ENCODE data around the gene ITGB4.
"Not testable (repeated sequence)": the region's sequence is repeated elsewhere in the genome, so short reads cannot be mapped to it uniquely, and the experiment has no call there.

The ITGB4 gene

GRCh38 chr17:75754378-75755204 is 33.3 kb downstream of the ITGB4 start:
- peak overlapping the region; percentile 18 for H3K27ac ChIP-seq (ENCODE audit: low read length)
- H3K4me1 ChIP-seq (ENCODE audit: control insufficient read depth, insufficient read depth, low read length): peaks cover 24% of the 10 kb centered on the region
- H3K27me3 ChIP-seq (ENCODE audit: control insufficient read depth in 1 of 2, insufficient read depth in 2 of 2, low read length in 2 of 2): no peaks in the 10 kb centered on the region
- H3K36me3 ChIP-seq (ENCODE audit: control insufficient read depth in 2 of 2, insufficient read depth in 2 of 2, low read length in 2 of 2): peaks cover 2 to 3% of the 10 kb centered on the region in 2 donors
- H3K9me3 ChIP-seq (ENCODE audit: control insufficient read depth in 2 of 2, low read length in 2 of 2): no peaks in the 10 kb centered on the region
- H3K9ac ChIP-seq (ENCODE audit: low read length in 2 of 2): peak overlapping the region; percentile 13 to 63
- peak overlapping the region; percentile 35 to 73 for H3K4me3 ChIP-seq (ENCODE audit: low read length in 2 of 2)

- H3K4me1 ChIP-seq (ENCODE audit: control insufficient read depth, insufficient read depth, low read length): peaks cover 18% of the 10 kb centered on the region
- no peaks in the 10 kb centered on the region for H3K9me3 ChIP-seq (ENCODE audit: control insufficient read depth in 2 of 2, low read length in 2 of 2)
- H3K36me3 ChIP-seq (ENCODE audit: control insufficient read depth in 2 of 2, insufficient read depth in 2 of 2, low read length in 2 of 2): peaks cover 2 to 3% of the 10 kb centered on the region in 2 donors
- no peak overlapping the region for H3K9ac ChIP-seq (ENCODE audit: low read length in 2 of 2)
- no peak overlapping the region for H3K4me3 ChIP-seq (ENCODE audit: low read length in 2 of 2)
- no peak overlapping the region for H3K27ac ChIP-seq (ENCODE audit: low read length)
- no peaks in the 10 kb centered on the region for H3K27me3 ChIP-seq (ENCODE audit: control insufficient read depth in 1 of 2, insufficient read depth in 2 of 2, low read length in 2 of 2)
These were observed 34.1 kb downstream of the ITGB4 start for GRCh38 chr17:75755205-75755901.

DNA sequence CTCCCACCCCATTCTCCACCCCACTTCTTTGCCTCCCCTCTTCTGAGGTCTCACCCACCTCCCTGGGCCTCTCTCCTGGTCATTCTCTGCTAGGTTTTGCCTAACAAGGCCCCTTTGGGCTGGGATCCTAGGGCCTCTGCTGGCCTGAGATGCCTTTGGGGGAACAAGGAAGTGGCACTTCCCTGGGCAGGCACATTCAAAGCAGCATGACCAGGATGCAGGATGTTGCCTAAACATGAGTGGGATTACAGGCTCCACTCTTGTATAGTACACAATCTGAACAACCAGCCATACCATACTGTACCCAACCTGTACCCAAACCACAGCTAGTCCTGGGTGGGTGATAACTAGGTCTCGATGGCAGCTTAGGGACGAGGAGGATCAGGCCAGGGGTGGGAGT is 34.7 kb downstream of the ITGB4 start:
- H3K9ac ChIP-seq (ENCODE audit: low read length in 2 of 2): peak overlapping the region in 1 of 2 donors; percentile 22
- H3K36me3 ChIP-seq (ENCODE audit: control insufficient read depth in 2 of 2, insufficient read depth in 2 of 2, low read length in 2 of 2): peaks cover 2 to 3% of the 10 kb centered on the region in 2 donors

DNA sequence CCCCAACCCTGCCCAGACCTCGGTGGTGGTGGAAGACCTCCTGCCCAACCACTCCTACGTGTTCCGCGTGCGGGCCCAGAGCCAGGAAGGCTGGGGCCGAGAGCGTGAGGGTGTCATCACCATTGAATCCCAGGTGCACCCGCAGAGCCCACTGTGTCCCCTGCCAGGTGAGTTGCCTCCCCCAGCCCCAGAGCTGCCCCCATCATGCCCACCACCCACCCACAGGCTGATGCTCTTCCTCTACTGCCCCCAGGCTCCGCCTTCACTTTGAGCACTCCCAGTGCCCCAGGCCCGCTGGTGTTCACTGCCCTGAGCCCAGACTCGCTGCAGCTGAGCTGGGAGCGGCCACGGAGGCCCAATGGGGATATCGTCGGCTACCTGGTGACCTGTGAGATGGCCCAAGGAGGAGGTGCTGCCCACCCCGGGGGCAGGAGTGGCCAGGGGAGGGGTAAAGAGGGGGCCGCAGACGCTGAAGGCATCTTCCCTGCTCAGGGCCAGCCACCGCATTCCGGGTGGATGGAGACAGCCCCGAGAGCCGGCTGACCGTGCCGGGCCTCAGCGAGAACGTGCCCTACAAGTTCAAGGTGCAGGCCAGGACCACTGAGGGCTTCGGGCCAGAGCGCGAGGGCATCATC is 35.3 kb downstream of the ITGB4 start:
- peaks cover 2 to 3% of the 10 kb centered on the region in 2 donors for H3K36me3 ChIP-seq (ENCODE audit: control insufficient read depth in 2 of 2, insufficient read depth in 2 of 2, low read length in 2 of 2)
- no peak overlapping the region for H3K4me3 ChIP-seq (ENCODE audit: low read length in 2 of 2)
- no peaks in the 10 kb centered on the region for H3K9me3 ChIP-seq (ENCODE audit: control insufficient read depth in 2 of 2, low read length in 2 of 2)
- no peak overlapping the region for H3K27ac ChIP-seq (ENCODE audit: low read length)
- H3K9ac ChIP-seq (ENCODE audit: low read length in 2 of 2): peak overlapping the region in 1 of 2 donors; percentile 22
- H3K4me1 ChIP-seq (ENCODE audit: control insufficient read depth, insufficient read depth, low read length): peaks cover 18% of the 10 kb centered on the region
- H3K27me3 ChIP-seq (ENCODE audit: control insufficient read depth in 1 of 2, insufficient read depth in 2 of 2, low read length in 2 of 2): no peaks in the 10 kb centered on the region

More for the DNA sequence above, 34.7 kb downstream of the ITGB4 start:
- no peaks in the 10 kb centered on the region for H3K27me3 ChIP-seq (ENCODE audit: control insufficient read depth in 1 of 2, insufficient read depth in 2 of 2, low read length in 2 of 2)
- no peak overlapping the region for H3K4me3 ChIP-seq (ENCODE audit: low read length in 2 of 2)
- H3K9me3 ChIP-seq (ENCODE audit: control insufficient read depth in 2 of 2, low read length in 2 of 2): no peaks in the 10 kb centered on the region
- no peak overlapping the region for H3K27ac ChIP-seq (ENCODE audit: low read length)
- H3K4me1 ChIP-seq (ENCODE audit: control insufficient read depth, insufficient read depth, low read length): peaks cover 18% of the 10 kb centered on the region

DNA sequence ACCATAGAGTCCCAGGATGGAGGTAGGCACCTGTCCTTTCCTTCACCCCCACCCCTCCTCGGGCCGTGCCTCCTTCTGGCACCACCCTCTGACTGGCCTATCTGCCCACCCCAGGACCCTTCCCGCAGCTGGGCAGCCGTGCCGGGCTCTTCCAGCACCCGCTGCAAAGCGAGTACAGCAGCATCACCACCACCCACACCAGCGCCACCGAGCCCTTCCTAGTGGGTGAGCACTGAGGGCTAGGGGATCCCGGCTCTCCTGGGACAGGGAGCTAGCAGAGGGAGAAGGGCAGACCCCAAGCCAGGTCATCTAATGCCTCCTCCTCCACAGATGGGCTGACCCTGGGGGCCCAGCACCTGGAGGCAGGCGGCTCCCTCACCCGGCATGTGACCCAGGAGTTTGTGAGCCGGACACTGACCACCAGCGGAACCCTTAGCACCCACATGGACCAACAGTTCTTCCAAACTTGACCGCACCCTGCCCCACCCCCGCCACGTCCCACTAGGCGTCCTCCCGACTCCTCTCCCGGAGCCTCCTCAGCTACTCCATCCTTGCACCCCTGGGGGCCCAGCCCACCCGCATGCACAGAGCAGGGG is 35.9 kb downstream of the ITGB4 start:
- H3K9ac ChIP-seq (ENCODE audit: low read length in 2 of 2): no peak overlapping the region
- H3K27ac ChIP-seq (ENCODE audit: low read length): no peak overlapping the region
- no peaks in the 10 kb centered on the region for H3K9me3 ChIP-seq (ENCODE audit: control insufficient read depth in 2 of 2, low read length in 2 of 2)
- peaks cover 18% of the 10 kb centered on the region for H3K4me1 ChIP-seq (ENCODE audit: control insufficient read depth, insufficient read depth, low read length)
- no peaks in the 10 kb centered on the region for H3K27me3 ChIP-seq (ENCODE audit: control insufficient read depth in 1 of 2, insufficient read depth in 2 of 2, low read length in 2 of 2)
- peaks cover 2 to 3% of the 10 kb centered on the region in 2 donors for H3K36me3 ChIP-seq (ENCODE audit: control insufficient read depth in 2 of 2, insufficient read depth in 2 of 2, low read length in 2 of 2)
- no peak overlapping the region for H3K4me3 ChIP-seq (ENCODE audit: low read length in 2 of 2)

DNA sequence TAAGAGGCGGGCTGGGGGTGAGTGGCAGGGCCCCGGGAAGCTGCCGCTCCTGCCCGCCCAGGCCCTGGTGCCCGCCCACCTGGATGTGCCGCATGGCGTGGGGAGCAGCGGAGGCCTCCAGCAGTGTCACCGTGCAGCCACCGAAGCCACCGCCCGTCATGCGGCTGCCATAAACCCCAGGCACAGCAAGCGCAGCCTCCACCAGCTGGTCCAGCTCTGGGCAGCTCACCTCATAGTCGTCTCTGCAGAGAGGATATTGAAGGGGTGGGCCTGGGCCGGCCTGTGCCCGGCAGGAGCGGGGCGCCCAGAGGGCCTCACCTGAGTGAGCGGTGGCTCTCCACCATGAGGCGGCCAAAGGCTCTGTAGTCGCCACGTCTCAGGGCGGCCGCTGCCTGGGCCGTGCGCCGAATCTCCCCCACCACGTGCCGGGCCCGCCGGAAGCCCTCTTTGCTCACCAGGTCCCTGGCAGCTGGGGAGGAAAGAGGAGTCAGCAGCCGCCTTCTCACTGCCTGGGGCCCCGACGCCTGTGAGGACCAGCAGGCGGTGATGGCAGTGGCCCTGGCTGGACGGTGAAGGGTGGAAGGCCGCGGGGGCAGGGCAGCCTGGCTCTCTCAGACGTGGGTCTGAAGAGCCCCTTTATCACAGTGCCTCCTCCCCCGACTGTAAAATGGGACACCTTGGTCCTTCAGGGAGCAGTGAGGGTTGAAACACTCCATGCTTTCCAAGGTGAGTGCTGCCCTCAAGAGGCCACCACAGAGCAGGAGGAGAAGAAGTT is 37.1 kb downstream of the ITGB4 start:
- Histone ChIP-seq H3K4me1 (ENCODE audit: control insufficient read depth, insufficient read depth, low read length) (peaks cover 15% of the 10 kb centered on the region), H3K36me3 (ENCODE audit: control insufficient read depth in 2 of 2, insufficient read depth in 2 of 2, low read length in 2 of 2) (peaks cover 3 to 5% of the 10 kb centered on the region in 2 donors)

GRCh38 chr17:75759457-75759856 is 38.2 kb downstream of the ITGB4 start:
- Histone ChIP-seq H3K27me3 (ENCODE audit: control insufficient read depth in 1 of 2, insufficient read depth in 2 of 2, low read length in 2 of 2) (no peaks in the 10 kb centered on the region), H3K4me3 (ENCODE audit: low read length in 2 of 2) (no peak overlapping the region), H3K4me1 (ENCODE audit: control insufficient read depth, insufficient read depth, low read length) (peaks cover 15% of the 10 kb centered on the region), H3K27ac (ENCODE audit: low read length) (no peak overlapping the region), H3K9me3 (ENCODE audit: control insufficient read depth in 2 of 2, low read length in 2 of 2) (no peaks in the 10 kb centered on the region), H3K9ac (ENCODE audit: low read length in 2 of 2) (no peak overlapping the region), H3K36me3 (ENCODE audit: control insufficient read depth in 2 of 2, insufficient read depth in 2 of 2, low read length in 2 of 2) (peaks cover 3 to 5% of the 10 kb centered on the region in 2 donors)

More for the DNA sequence above, 37.1 kb downstream of the ITGB4 start:
- H3K4me3 ChIP-seq (ENCODE audit: low read length in 2 of 2): no peak overlapping the region
- H3K9me3 ChIP-seq (ENCODE audit: control insufficient read depth in 2 of 2, low read length in 2 of 2): no peaks in the 10 kb centered on the region
- H3K27me3 ChIP-seq (ENCODE audit: control insufficient read depth in 1 of 2, insufficient read depth in 2 of 2, low read length in 2 of 2): no peaks in the 10 kb centered on the region
- H3K27ac ChIP-seq (ENCODE audit: low read length): no peak overlapping the region
- no peak overlapping the region for H3K9ac ChIP-seq (ENCODE audit: low read length in 2 of 2)

DNA sequence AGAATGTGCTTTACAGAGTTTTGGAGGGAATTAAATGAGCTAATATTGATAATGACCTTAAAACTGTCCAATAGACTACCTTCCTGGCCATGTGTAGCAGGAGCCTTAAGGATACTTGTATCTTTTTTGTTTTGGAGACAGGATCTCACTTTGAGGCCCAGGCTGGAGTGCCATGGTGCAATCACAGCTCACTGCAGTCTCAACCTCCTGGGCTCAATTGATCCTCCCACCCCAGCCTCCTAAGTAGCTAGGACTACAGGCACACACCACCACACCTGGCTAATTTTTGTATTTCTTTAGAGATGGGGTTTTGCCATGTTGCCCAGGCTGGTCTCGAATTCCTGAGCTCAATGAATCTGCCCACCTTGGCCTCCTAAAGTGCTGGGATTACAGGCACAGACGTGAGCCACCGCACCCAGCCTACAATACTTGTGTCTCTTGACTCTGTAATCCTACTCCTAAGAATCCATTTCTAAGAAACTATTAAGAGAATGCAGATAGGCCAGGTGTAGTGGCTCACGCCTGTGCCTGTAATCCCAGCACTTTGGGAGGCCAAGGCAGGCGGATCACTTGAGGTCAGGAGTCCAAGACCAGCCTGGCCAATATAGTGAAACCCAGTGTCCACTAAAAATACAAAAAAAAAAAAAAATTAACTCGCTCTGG is 38.9 kb downstream of the ITGB4 start:
- H3K4me1 ChIP-seq (ENCODE audit: control insufficient read depth, insufficient read depth, low read length): peaks cover 17% of the 10 kb centered on the region
- H3K9ac ChIP-seq (ENCODE audit: low read length in 2 of 2); H3K4me3 ChIP-seq (ENCODE audit: low read length in 2 of 2); H3K27me3 ChIP-seq (ENCODE audit: control insufficient read depth in 1 of 2, insufficient read depth in 2 of 2, low read length in 2 of 2); H3K27ac ChIP-seq (ENCODE audit: low read length); H3K9me3 ChIP-seq (ENCODE audit: control insufficient read depth in 2 of 2, low read length in 2 of 2); H3K36me3 ChIP-seq (ENCODE audit: control insufficient read depth in 2 of 2, insufficient read depth in 2 of 2, low read length in 2 of 2): not testable (repeated sequence)

GRCh38 chr17:75762513-75763268 is 41.4 kb downstream of the ITGB4 start:
- no peak overlapping the region for H3K27ac ChIP-seq (ENCODE audit: low read length)
- H3K9me3 ChIP-seq (ENCODE audit: control insufficient read depth in 2 of 2, low read length in 2 of 2): no peaks in the 10 kb centered on the region
- H3K4me3 ChIP-seq (ENCODE audit: low read length in 2 of 2): no peak overlapping the region
- H3K36me3 ChIP-seq (ENCODE audit: control insufficient read depth in 2 of 2, insufficient read depth in 2 of 2, low read length in 2 of 2): peaks cover 2 to 5% of the 10 kb centered on the region in 2 donors
- no peaks in the 10 kb centered on the region for H3K27me3 ChIP-seq (ENCODE audit: control insufficient read depth in 1 of 2, insufficient read depth in 2 of 2, low read length in 2 of 2)
- H3K9ac ChIP-seq (ENCODE audit: low read length in 2 of 2): no peak overlapping the region
- peaks cover 21% of the 10 kb centered on the region for H3K4me1 ChIP-seq (ENCODE audit: control insufficient read depth, insufficient read depth, low read length)
